Ishikawa (cell line): ENCODE data around the gene SLC22A31.

Experiments
- CEBPB ChIP-seq: IDR thresholded peaks from 2 replicates; pipeline ENCODE4 v1.6.1; 2012
- EGR1 ChIP-seq: IDR thresholded peaks from 2 replicates; pipeline ENCODE4 v1.6.1; 2012
- EP300 ChIP-seq: IDR thresholded peaks from 2 replicates; pipeline ENCODE4 v1.6.1; 2012; ENCODE audit warnings: borderline replicate concordance
- FOXM1 ChIP-seq: IDR thresholded peaks from 2 replicates; pipeline ENCODE4 v1.6.1; 2012; ENCODE audit warnings: low read depth, borderline replicate concordance
- RAD21 ChIP-seq: IDR thresholded peaks from 2 replicates; pipeline ENCODE4 v1.6.1; 2012; ENCODE audit warnings: low read depth
- TAF1 ChIP-seq: IDR thresholded peaks from 2 replicates; pipeline ENCODE4 v1.6.1; 2012; ENCODE audit warnings: low read depth, mild to moderate bottlenecking
- TCF12 ChIP-seq: IDR thresholded peaks from 2 replicates; pipeline ENCODE4 v1.6.1; 2012; ENCODE audit warnings: low read depth
- TEAD4 ChIP-seq: IDR thresholded peaks from 2 replicates; pipeline ENCODE4 v1.6.1; 2012
- YY1 ChIP-seq: IDR thresholded peaks from 2 replicates; pipeline ENCODE4 v1.6.1; 2012; ENCODE audit warnings: low read depth
- ZBTB7A ChIP-seq: IDR thresholded peaks from 2 replicates; pipeline ENCODE4 v1.6.1; 2012; ENCODE audit warnings: low read depth
- TF ChIP-seq, protein P1 (sequence below): IDR thresholded peaks from 2 replicates; pipeline ENCODE4 v1.6.1; 2012; ENCODE audit warnings: low read depth, mild to moderate bottlenecking
- TF ChIP-seq, protein P2 (sequence below): IDR thresholded peaks from 2 replicates; pipeline ENCODE4 v1.6.1; 2012
- TF ChIP-seq, protein P3 (sequence below): IDR thresholded peaks from 2 replicates; pipeline ENCODE4 v1.6.1; 2012

DNA sequence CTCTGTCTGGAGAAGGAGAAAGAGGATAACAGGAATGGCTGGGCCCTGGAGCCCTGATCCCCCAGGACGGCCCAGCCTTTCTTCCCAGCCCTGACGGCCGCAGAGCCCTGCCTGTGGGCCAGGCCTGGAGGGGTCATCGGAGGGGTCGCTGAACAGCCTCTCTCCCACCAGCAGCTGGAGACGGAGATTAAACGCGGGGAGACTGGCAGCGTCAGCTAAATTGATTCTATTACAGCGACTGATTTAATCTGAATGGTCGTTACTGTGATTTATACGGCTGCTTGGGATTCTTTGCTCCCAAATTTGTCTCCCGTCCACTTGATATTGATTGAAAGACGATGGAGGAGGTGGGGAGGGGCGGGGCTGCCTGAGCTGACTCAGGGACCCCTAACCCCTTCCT is 35.9 kb downstream of the SLC22A31 start:
- TF ChIP-seq TAF1 (no peak), YY1 (no peak), TCF12 (no peak), EP300 (no peak), TEAD4 (no peak), RAD21 (no peak), EGR1 (no peak), CEBPB (no peak), ZBTB7A (no peak), FOXM1 (no peak)
- TF ChIP-seq, protein P1, sequence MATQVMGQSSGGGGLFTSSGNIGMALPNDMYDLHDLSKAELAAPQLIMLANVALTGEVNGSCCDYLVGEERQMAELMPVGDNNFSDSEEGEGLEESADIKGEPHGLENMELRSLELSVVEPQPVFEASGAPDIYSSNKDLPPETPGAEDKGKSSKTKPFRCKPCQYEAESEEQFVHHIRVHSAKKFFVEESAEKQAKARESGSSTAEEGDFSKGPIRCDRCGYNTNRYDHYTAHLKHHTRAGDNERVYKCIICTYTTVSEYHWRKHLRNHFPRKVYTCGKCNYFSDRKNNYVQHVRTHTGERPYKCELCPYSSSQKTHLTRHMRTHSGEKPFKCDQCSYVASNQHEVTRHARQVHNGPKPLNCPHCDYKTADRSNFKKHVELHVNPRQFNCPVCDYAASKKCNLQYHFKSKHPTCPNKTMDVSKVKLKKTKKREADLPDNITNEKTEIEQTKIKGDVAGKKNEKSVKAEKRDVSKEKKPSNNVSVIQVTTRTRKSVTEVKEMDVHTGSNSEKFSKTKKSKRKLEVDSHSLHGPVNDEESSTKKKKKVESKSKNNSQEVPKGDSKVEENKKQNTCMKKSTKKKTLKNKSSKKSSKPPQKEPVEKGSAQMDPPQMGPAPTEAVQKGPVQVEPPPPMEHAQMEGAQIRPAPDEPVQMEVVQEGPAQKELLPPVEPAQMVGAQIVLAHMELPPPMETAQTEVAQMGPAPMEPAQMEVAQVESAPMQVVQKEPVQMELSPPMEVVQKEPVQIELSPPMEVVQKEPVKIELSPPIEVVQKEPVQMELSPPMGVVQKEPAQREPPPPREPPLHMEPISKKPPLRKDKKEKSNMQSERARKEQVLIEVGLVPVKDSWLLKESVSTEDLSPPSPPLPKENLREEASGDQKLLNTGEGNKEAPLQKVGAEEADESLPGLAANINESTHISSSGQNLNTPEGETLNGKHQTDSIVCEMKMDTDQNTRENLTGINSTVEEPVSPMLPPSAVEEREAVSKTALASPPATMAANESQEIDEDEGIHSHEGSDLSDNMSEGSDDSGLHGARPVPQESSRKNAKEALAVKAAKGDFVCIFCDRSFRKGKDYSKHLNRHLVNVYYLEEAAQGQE: no peak
- TF ChIP-seq, protein P2, sequence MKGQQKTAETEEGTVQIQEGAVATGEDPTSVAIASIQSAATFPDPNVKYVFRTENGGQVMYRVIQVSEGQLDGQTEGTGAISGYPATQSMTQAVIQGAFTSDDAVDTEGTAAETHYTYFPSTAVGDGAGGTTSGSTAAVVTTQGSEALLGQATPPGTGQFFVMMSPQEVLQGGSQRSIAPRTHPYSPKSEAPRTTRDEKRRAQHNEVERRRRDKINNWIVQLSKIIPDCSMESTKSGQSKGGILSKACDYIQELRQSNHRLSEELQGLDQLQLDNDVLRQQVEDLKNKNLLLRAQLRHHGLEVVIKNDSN: no peak
- TF ChIP-seq, protein P3, sequence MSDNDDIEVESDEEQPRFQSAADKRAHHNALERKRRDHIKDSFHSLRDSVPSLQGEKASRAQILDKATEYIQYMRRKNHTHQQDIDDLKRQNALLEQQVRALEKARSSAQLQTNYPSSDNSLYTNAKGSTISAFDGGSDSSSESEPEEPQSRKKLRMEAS: no peak
